ENCODE data around the gene TMEM232.

The TMEM232 gene

DNA sequence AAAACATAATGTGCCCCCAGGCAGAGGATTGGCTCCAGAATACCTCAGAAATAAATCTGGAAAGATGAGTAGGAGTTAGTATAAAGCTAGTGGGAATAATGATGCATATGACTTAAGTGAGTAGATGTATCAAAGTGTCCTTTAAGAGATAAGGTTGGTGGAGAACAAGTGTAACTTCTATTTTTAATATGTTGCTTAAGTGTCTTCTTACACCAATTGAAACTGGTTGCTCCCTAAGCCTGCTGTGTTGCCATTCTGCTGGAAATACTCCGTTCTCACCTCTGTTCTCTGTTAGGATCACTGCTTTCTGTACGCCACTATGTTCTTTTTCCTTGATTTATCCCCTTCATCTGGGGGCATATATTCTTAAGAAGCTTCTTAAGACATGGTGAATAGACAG lies 286.4 kb downstream of the TMEM232 start:
- TF ChIP-seq, protein P1, sequence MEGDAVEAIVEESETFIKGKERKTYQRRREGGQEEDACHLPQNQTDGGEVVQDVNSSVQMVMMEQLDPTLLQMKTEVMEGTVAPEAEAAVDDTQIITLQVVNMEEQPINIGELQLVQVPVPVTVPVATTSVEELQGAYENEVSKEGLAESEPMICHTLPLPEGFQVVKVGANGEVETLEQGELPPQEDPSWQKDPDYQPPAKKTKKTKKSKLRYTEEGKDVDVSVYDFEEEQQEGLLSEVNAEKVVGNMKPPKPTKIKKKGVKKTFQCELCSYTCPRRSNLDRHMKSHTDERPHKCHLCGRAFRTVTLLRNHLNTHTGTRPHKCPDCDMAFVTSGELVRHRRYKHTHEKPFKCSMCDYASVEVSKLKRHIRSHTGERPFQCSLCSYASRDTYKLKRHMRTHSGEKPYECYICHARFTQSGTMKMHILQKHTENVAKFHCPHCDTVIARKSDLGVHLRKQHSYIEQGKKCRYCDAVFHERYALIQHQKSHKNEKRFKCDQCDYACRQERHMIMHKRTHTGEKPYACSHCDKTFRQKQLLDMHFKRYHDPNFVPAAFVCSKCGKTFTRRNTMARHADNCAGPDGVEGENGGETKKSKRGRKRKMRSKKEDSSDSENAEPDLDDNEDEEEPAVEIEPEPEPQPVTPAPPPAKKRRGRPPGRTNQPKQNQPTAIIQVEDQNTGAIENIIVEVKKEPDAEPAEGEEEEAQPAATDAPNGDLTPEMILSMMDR (conservative IDR thresholded peaks at IDR 0.05; ENCODE audit: low read depth, low read length): no peak
- no peak for DNase-seq (ENCODE audit: low read depth)
- H3K4me3 ChIP-seq (ENCODE audit: low read depth, low read length): no peak overlapping the region

DNA sequence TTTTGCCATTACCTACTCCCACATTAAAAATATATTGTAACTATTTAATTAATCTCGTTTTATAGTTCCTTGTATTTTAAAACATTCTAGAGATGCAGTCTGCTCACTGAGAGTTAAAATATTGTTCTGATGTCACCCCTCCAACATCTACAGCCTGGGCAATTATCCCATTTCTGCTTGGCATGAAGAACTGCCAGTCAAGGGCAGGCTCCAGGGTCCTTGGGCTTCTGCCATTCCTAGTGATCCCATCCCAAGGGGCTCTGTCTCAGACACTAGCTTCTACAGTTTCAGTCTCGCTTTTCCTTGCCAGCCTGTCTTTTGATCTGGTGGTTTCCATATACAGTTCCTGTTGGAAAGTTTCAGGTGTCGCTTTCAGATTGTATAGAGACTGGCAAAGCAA lies 287.2 kb downstream of the TMEM232 start:
- TF ChIP-seq, protein P1 (conservative IDR thresholded peaks at IDR 0.05; ENCODE audit: low read depth, low read length): no peak
- H3K4me3 ChIP-seq (ENCODE audit: low read depth, low read length): no peak overlapping the region
- no peak for DNase-seq (ENCODE audit: low read depth)

DNA sequence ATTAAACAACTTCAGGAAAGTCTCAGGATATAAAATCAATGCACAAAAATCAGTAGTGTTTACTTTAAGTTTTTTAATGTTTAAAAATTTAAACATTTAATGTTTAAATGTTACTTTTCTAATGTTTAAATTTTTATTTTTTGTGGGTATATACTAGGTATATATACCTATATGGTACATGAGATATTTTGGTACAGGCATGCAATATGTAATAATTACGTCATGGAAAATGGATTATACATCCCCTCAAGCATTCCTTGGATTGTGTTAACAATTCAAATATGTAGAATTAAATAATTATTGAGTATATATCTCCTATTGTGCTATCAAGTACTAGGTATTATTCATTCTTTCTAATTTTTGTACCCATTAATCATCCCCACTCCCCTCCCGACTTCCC lies 291.3 kb downstream of the TMEM232 start:
- no peak overlapping the region for H3K4me3 ChIP-seq (ENCODE audit: low read depth, low read length)
- DNase-seq (ENCODE audit: low read depth): no peak
- TF ChIP-seq, protein P1 (conservative IDR thresholded peaks at IDR 0.05; ENCODE audit: low read depth, low read length): no peak

DNA sequence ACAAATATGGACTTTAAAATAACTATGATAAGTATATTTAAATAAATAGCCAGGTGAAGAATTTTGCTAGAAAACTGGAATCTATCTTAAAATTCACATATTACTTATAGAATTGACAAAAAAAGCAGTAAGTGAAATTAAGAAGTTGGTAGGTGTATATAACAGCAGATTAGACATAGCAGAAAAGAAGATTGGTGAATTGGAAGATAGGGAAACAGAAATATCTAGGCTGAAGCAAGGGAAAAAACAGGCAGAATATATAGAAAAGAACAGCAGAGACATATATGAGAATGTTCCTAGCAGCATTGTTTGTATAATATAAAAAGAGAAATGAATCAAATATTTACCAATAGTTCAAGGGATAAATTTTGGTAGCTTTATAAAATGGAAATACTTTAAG lies 294.9 kb downstream of the TMEM232 start:
- no peak overlapping the region for H3K4me3 ChIP-seq (ENCODE audit: low read depth, low read length)
- TF ChIP-seq, protein P1 (conservative IDR thresholded peaks at IDR 0.05; ENCODE audit: low read depth, low read length): no peak
- no peak for DNase-seq (ENCODE audit: low read depth)

DNA sequence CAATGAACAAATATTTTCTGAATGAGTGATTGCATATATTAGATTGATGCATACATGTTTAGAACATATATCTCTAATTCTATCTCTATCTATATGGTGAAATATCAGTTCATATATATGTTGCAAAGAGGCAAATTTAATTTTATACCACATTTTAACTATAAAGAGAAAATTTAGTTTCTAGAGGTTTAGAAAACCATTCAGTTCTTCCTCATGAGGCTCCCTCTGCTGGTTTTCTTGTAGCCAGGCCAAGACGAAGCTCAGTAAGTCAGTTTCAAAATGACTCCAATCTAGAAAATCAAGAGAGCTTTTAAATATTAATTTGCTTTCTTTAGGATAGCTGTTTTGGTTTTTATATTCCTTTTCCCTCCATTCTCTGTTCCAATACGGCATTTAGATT lies 312.1 kb downstream of the TMEM232 start:
- TF ChIP-seq, protein P1 (conservative IDR thresholded peaks at IDR 0.05; ENCODE audit: low read depth, low read length): peak; percentile 70
- no peak overlapping the region for H3K4me3 ChIP-seq (ENCODE audit: low read depth, low read length)
- DNase-seq (ENCODE audit: low read depth): peak; percentile 55

DNA sequence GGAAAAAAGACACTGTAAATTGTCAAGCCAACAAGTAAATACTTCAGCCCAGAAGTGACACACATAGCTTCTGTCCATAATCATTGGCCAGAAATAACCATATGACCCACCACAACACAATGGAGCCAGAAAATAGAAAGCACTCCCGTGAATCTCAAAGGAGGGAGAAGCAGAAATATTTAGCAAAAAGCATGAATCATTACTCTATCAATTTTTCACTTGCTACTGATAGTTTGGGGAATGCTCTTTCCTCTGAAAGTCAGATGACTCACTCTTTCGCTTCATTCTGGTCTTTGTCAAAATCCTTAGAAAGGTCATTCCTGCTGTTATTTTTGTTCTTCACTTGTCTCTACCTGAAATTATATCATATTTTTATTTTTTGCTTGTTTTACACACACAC lies 312.6 kb downstream of the TMEM232 start:
- no peak overlapping the region for H3K4me3 ChIP-seq (ENCODE audit: low read depth, low read length)
- peak; percentile 7 for DNase-seq (ENCODE audit: low read depth)
- TF ChIP-seq, protein P1 (conservative IDR thresholded peaks at IDR 0.05; ENCODE audit: low read depth, low read length): no peak

DNA sequence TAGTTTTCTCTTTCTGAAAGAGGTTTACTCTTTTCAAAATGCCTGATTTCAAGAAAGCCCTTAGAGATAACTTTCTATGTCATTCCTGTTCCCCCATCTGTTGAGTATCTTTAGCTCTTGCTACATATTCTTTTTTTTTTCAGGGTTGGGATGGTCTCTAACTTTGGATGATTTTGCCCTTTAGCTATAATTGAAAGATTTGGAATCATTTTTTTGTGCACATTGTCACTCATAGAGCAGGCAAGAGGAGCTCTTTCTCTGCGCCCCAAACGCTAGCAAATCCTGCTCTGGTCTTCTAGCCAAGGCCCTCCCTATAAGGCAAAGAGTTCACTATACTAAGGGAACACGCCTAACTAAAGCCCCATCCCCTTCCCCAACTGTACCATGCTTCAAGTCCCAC lies 316.9 kb downstream of the TMEM232 start:
- TF ChIP-seq, protein P1 (conservative IDR thresholded peaks at IDR 0.05; ENCODE audit: low read depth, low read length): no peak
- no peak for DNase-seq (ENCODE audit: low read depth)
- no peak overlapping the region for H3K4me3 ChIP-seq (ENCODE audit: low read depth, low read length)
